NCI-H2196 treated with DMSO at 0.1 percent for 48 hours (cell line): ENCODE results near the gene SAG.
"Not testable (repeated sequence)": the region's sequence is repeated elsewhere in the genome, so short reads cannot be mapped to it uniquely, and the experiment has no call there.

Experiments
- DNase-seq: peaks from one replicate; lab custom pipeline; 2025; ENCODE audit not compliant: unreplicated experiment; lab: John Stamatoyannopoulos, UW

SAG gene

GRCh38 chr2:233329489-233330135, 22.0 kb downstream of the SAG start:
- DNase-seq: no peak

- DNase-seq: no peak
These were observed 23.9 kb downstream of the SAG start for GRCh38 chr2:233331536-233331935.

- DNase-seq: no peak
These were observed 24.5 kb downstream of the SAG start for GRCh38 chr2:233332125-233332524.

GRCh38 chr2:233334915-233335314, 27.3 kb downstream of the SAG start:
- no peak for DNase-seq

- not testable (repeated sequence) for DNase-seq
These were observed 28.5 kb downstream of the SAG start for GRCh38 chr2:233336091-233336490.

GRCh38 chr2:233336541-233336940, 28.9 kb downstream of the SAG start:
- DNase-seq: no peak

- no peak for DNase-seq
These were observed 30.4 kb downstream of the SAG start for GRCh38 chr2:233338046-233338445.

GRCh38 chr2:233338812-233339368, 31.3 kb downstream of the SAG start:
- no peak for DNase-seq

GRCh38 chr2:233339427-233339826, 31.8 kb downstream of the SAG start:
- DNase-seq: no peak

GRCh38 chr2:233341296-233341695, 33.7 kb downstream of the SAG start:
- no peak for DNase-seq

GRCh38 chr2:233342301-233342700, 34.7 kb downstream of the SAG start:
- DNase-seq: no peak

- DNase-seq: no peak
These were observed 35.6 kb downstream of the SAG start for GRCh38 chr2:233343171-233343705.

- DNase-seq: no peak
These were observed 38.8 kb downstream of the SAG start for GRCh38 chr2:233346376-233346775.

GRCh38 chr2:233346930-233347329, 39.3 kb downstream of the SAG start:
- no peak for DNase-seq

GRCh38 chr2:233349005-233349998, 41.7 kb downstream of the SAG start:
- peak; percentile 72 for DNase-seq

GRCh38 chr2:233350708-233351107, 43.1 kb downstream of the SAG start:
- no peak for DNase-seq

GRCh38 chr2:233351423-233351822, 43.8 kb downstream of the SAG start:
- DNase-seq: no peak

- DNase-seq: no peak
These were observed 44.7 kb downstream of the SAG start for GRCh38 chr2:233352141-233352842.

- no peak for DNase-seq
These were observed 45.6 kb downstream of the SAG start for GRCh38 chr2:233353101-233353768.

- peak; percentile 35 for DNase-seq
These were observed 46.3 kb downstream of the SAG start, which contains the start of gene DGKD for GRCh38 chr2:233353769-233354499. Gene DGKD (plus strand): TSS chr2:233354494. CDS start chr2:233354519, 25 bp downstream.
